Activated T-helper 9 cell treated with anti-CD3 and anti-CD28 coated beads, Interleukin-2, amount 50 U/mL, for 16 hours (primary cell): Measurements from ENCODE around the gene DES.
"Not testable (repeated sequence)": the region's sequence is repeated elsewhere in the genome, so short reads cannot be mapped to it uniquely, and the experiment has no call there.

Experiments used
- DNase-seq: peaks from one replicate; pipeline ENCODE4 v3.0.0-alpha.2; 2020; ENCODE audit warnings: low read depth

DES gene

GRCh38 chr2:219418155-219419011, at the start of gene DES:
Gene DES (plus strand): TSS chr2:219418377. CDS start chr2:219418463, 86 bp downstream.
- no peak for DNase-seq

DNA sequence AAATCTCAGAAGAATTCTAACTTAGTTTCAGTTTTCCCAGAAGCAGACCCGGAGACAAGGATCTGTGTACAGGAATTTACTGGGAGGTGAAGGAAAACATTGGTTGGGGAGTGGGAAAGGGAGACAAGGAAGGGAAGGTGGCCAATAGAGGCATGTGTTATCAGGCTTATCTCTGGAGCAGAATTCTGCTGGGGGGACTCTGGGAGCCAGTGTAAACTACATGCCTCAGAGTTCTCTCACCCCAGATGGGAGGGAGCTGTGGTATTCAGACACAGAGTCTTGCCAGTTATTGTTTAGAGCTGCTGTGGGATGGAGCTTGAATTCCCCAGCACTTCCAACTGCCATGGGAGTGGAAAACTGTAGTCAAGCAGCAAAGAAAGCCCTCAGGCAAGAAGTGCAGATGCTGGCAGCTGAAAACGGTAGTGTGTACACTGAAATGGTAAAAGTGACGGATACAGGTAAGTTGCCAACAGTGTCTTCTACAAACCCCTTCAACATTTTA, 49.4 kb upstream of the DES start:
- no peak for DNase-seq

- DNase-seq = no peak
These were observed 48.7 kb upstream of the DES start for GRCh38 chr2:219369447-219369861.

GRCh38 chr2:219378163-219378851, 39.9 kb upstream of the DES start:
- no peak for DNase-seq

DNA sequence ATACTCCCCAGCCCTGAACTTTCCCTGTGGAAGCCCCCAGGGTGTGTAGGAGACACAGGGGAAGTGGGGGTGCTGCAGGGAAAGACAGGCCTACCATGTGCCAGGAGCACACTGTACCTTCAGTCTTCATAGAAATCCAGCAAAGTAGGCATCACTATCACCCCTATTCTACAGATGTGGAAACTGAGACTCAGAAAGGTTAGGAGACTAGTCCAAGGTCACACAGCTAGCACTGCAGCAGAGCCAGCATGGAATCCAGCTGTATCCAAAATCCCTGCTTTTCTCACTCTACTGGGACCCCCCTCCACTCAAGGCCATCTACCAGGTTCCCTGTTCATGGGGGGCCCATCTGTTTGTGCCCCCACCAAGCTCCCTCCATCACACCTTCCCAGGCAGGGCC, 37.3 kb upstream of the DES start:
- DNase-seq = no peak

DNA sequence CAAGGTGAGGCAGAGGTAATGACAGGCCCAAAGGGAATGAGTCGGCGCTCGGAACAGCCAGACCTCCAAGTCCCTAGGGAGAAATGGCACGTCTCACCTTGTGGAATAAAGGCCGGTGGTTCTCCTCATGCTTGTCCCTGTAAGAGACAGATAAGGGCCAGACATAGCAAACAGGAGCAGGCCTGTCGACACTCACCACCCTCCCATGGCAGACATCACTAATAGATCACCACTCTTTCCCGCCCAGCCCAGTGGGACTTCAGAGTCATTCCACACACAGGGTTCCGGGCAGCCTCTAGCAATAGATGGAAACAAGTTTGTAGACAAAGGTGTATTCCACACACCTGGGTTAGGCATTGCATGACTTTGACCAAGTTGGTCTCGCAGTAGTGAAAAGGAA, 36.7 kb upstream of the DES start:
- DNase-seq = no peak

GRCh38 chr2:219384083-219384713, 34.0 kb upstream of the DES start:
- no peak for DNase-seq

- no peak for DNase-seq
These were observed 33.3 kb upstream of the DES start for GRCh38 chr2:219384859-219385258.

- DNase-seq = no peak
These were observed 32.1 kb upstream of the DES start for GRCh38 chr2:219385958-219386520.

- no peak for DNase-seq
These were observed 31.5 kb upstream of the DES start for GRCh38 chr2:219386532-219387280.

GRCh38 chr2:219387306-219388120, 30.7 kb upstream of the DES start, which contains the start of gene DNPEP:
Gene DNPEP (minus strand): TSS chr2:219387912. CDS start chr2:219387794, 118 bp downstream.
- DNase-seq = peak; percentile 94

- DNase-seq = peak; percentile 99
These were observed 29.9 kb upstream of the DES start for GRCh38 chr2:219388121-219388906.

GRCh38 chr2:219388907-219389156, 29.3 kb upstream of the DES start:
- DNase-seq = no peak

GRCh38 chr2:219392754-219393153, 25.4 kb upstream of the DES start:
- DNase-seq = no peak

DNA sequence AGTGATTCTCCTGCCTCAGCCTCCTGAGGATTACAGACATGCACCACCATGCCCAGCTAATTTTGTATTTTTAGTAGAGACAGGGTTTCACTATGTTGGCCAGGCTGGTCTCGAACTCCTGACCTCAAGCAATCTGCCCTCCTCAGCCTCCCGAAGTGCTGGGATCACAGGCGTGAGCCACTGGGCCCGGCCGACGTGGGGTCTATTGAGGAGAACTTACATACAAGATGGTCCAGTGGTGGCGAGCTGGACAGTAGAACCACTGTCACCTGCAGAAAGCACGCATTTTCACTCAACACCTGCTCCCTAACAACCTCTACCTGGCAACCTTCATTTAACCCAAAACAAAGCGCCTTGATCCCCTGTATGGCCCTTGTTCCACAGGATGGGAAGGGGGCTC, 23.1 kb upstream of the DES start:
- DNase-seq = not testable (repeated sequence)

DNA sequence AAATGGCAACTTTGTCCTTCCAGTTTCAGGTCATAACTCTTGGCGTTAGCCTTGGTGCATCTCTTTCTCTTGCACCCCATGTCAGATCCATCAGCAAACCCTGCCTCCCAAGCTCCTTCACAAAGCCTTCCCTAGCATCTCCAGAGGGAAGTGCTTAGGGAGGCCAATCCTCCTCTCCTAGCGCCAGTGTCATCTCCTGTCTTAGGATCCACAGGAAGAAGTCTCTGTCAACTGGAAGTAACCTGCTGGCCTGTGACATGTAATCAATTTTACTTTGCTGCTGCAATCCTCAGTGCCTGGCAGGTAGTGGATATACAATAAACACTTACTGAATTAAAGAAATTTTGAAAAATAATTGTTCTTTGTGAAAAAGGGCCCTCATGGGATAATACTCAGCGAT, 22.6 kb upstream of the DES start:
- DNase-seq = no peak

- DNase-seq = no peak
These were observed 21.2 kb upstream of the DES start for GRCh38 chr2:219396863-219397457.

DNA sequence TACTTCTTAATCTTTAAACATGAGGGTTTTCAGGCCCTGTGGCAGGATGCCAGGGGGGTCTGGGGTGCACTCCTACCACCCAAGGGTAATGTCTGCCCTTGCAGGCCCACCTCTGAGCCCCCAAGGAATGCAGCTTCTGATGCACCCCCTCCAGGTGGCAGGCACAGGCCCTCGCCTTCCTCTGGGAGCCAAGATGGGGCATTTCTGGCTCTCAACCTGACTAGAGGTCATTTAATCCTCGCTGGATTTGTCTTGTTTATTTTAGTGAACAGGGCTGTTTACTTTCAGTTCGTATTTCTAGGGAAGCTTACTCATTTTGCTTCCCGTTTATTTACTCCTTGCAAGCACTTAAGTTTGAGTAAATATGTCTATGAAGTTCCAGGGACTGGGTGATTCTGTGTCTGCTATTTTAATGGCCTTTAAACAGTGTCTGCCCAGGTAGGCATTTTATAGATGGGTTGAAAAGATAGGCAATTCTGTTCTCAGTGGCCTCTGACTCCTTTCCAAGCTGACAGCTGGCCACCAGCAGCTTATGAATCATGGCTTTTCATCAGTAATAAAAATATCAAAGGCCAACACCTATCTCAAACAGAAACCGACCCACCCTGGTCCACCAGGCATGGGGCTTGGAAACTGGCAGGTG, 19.3 kb upstream of the DES start:
- no peak for DNase-seq
